ENCODE measurements around the gene TMEM184B.

TMEM184B gene

GRCh38 chr22:38272373-38273134, at the start of gene TMEM184B:
Gene TMEM184B, minus strand, starts transcription at chr22:38273010. Its CDS starts 25,049 bp downstream, at chr22:38247961.
- peak; percentile 64 for DNase-seq

GRCh38 chr22:38320605-38321402, 48.0 kb upstream of the TMEM184B start:
- DNase-seq, result no peak

- DNase-seq, result no peak
Measured at GRCh38 chr22:38318792-38319773, 46.3 kb upstream of the TMEM184B start.

- peak; percentile 35 for DNase-seq
Measured at GRCh38 chr22:38317995-38318715, 45.3 kb upstream of the TMEM184B start.

- peak; percentile 55 for DNase-seq
Measured at GRCh38 chr22:38317122-38317994, 44.5 kb upstream of the TMEM184B start, which contains the start of gene CSNK1E. Gene CSNK1E, minus strand, starts transcription at chr22:38317433. Its CDS starts 3,276 bp downstream, at chr22:38314157.

- DNase-seq, result no peak
Measured at GRCh38 chr22:38316364-38317121, 43.7 kb upstream of the TMEM184B start.

- no peak for DNase-seq
Measured at GRCh38 chr22:38315823-38316363, 43.1 kb upstream of the TMEM184B start.

- no peak for DNase-seq
Measured at GRCh38 chr22:38314933-38315822, 42.4 kb upstream of the TMEM184B start.

GRCh38 chr22:38314051-38314932, 41.5 kb upstream of the TMEM184B start:
- no peak for DNase-seq

GRCh38 chr22:38313384-38313955, 40.7 kb upstream of the TMEM184B start:
- DNase-seq, result no peak

- DNase-seq, result no peak
Measured at GRCh38 chr22:38312261-38312800, 39.5 kb upstream of the TMEM184B start.

GRCh38 chr22:38311323-38311620, 38.5 kb upstream of the TMEM184B start:
- DNase-seq, result no peak

- no peak for DNase-seq
Measured at GRCh38 chr22:38310518-38311322, 37.9 kb upstream of the TMEM184B start.

GRCh38 chr22:38309614-38310517, 37.1 kb upstream of the TMEM184B start:
- DNase-seq, result no peak

GRCh38 chr22:38308791-38309498, 36.1 kb upstream of the TMEM184B start:
- DNase-seq, result no peak

Data from GDM1 (cell line).